ENCODE results near the gene NPFFR1.

NPFFR1 gene

GRCh38 chr10:70317943-70318318 lies 34.1 kb upstream of the NPFFR1 start:
- in situ Hi-C loops (cut with HindIII; ENCODE audit: low pct_ligation_motif_present, low pct_unique_long_range_greater_than_20kb, low sequenced_read_pairs), result no loop called here
- DNase-seq, result no peak

- DNase-seq, result no peak
- in situ Hi-C loops (cut with HindIII; ENCODE audit: low pct_ligation_motif_present, low pct_unique_long_range_greater_than_20kb, low sequenced_read_pairs), result no loop called here
Measured at GRCh38 chr10:70317272-70317942, 33.6 kb upstream of the NPFFR1 start.

GRCh38 chr10:70315815-70316214 lies 32.0 kb upstream of the NPFFR1 start:
- in situ Hi-C loops (cut with HindIII; ENCODE audit: low pct_ligation_motif_present, low pct_unique_long_range_greater_than_20kb, low sequenced_read_pairs), result no loop called here
- DNase-seq, result no peak

GRCh38 chr10:70315276-70315675 lies 31.5 kb upstream of the NPFFR1 start:
- in situ Hi-C loops (cut with HindIII; ENCODE audit: low pct_ligation_motif_present, low pct_unique_long_range_greater_than_20kb, low sequenced_read_pairs), result no loop called here
- DNase-seq, result no peak

GRCh38 chr10:70312972-70313371 lies 29.2 kb upstream of the NPFFR1 start:
- in situ Hi-C loops (cut with HindIII; ENCODE audit: low pct_ligation_motif_present, low pct_unique_long_range_greater_than_20kb, low sequenced_read_pairs), result no loop called here
- no peak for DNase-seq

GRCh38 chr10:70312249-70312648 lies 28.4 kb upstream of the NPFFR1 start:
- in situ Hi-C loops (cut with HindIII; ENCODE audit: low pct_ligation_motif_present, low pct_unique_long_range_greater_than_20kb, low sequenced_read_pairs), result no loop called here
- DNase-seq, result no peak

- in situ Hi-C loops (cut with HindIII; ENCODE audit: low pct_ligation_motif_present, low pct_unique_long_range_greater_than_20kb, low sequenced_read_pairs), result no loop called here
- DNase-seq, result no peak
Measured at GRCh38 chr10:70311698-70312097, 27.9 kb upstream of the NPFFR1 start.

GRCh38 chr10:70309661-70310060 lies 25.9 kb upstream of the NPFFR1 start:
- no peak for DNase-seq
- in situ Hi-C loops (cut with HindIII; ENCODE audit: low pct_ligation_motif_present, low pct_unique_long_range_greater_than_20kb, low sequenced_read_pairs), result no loop called here

GRCh38 chr10:70308121-70309060 lies 24.6 kb upstream of the NPFFR1 start:
- in situ Hi-C loops (cut with HindIII; ENCODE audit: low pct_ligation_motif_present, low pct_unique_long_range_greater_than_20kb, low sequenced_read_pairs), result no loop called here
- DNase-seq, result no peak

GRCh38 chr10:70306886-70307520 lies 23.2 kb upstream of the NPFFR1 start:
- in situ Hi-C loops (cut with HindIII; ENCODE audit: low pct_ligation_motif_present, low pct_unique_long_range_greater_than_20kb, low sequenced_read_pairs), result no loop called here
- DNase-seq, result no peak

GRCh38 chr10:70306181-70306705 lies 22.4 kb upstream of the NPFFR1 start:
- in situ Hi-C loops (cut with HindIII; ENCODE audit: low pct_ligation_motif_present, low pct_unique_long_range_greater_than_20kb, low sequenced_read_pairs), result no loop called here
- no peak for DNase-seq

- in situ Hi-C loops (cut with HindIII; ENCODE audit: low pct_ligation_motif_present, low pct_unique_long_range_greater_than_20kb, low sequenced_read_pairs), result no loop called here
- DNase-seq, result no peak
Measured at GRCh38 chr10:70303730-70304129, 19.9 kb upstream of the NPFFR1 start.

GRCh38 chr10:70302292-70302691 lies 18.5 kb upstream of the NPFFR1 start:
- in situ Hi-C loops (cut with HindIII; ENCODE audit: low pct_ligation_motif_present, low pct_unique_long_range_greater_than_20kb, low sequenced_read_pairs), result no loop called here
- DNase-seq, result no peak

- in situ Hi-C loops (cut with HindIII; ENCODE audit: low pct_ligation_motif_present, low pct_unique_long_range_greater_than_20kb, low sequenced_read_pairs), result no loop called here
- no peak for DNase-seq
Measured at GRCh38 chr10:70300908-70301597, 17.2 kb upstream of the NPFFR1 start.

GRCh38 chr10:70300461-70300860 lies 16.7 kb upstream of the NPFFR1 start:
- DNase-seq, result no peak
- in situ Hi-C loops (cut with HindIII; ENCODE audit: low pct_ligation_motif_present, low pct_unique_long_range_greater_than_20kb, low sequenced_read_pairs), result no loop called here

- no peak for DNase-seq
- in situ Hi-C loops (cut with HindIII; ENCODE audit: low pct_ligation_motif_present, low pct_unique_long_range_greater_than_20kb, low sequenced_read_pairs), result no loop called here
Measured at GRCh38 chr10:70299876-70300275, 16.1 kb upstream of the NPFFR1 start.

GRCh38 chr10:70298393-70298792 lies 14.6 kb upstream of the NPFFR1 start:
- DNase-seq, result no peak
- in situ Hi-C loops (cut with HindIII; ENCODE audit: low pct_ligation_motif_present, low pct_unique_long_range_greater_than_20kb, low sequenced_read_pairs), result no loop called here

- DNase-seq, result no peak
- in situ Hi-C loops (cut with HindIII; ENCODE audit: low pct_ligation_motif_present, low pct_unique_long_range_greater_than_20kb, low sequenced_read_pairs), result no loop called here
Measured at GRCh38 chr10:70297224-70297623, 13.4 kb upstream of the NPFFR1 start.

All from ACHN (cell line).